SK-N-SH treated with all-trans-retinoic acid at 6 μM for 48 hours (cell line): Measurements from ENCODE around the gene LPAR4.

Source experiments
- ARNTL ChIP-seq: fragments of 450-650 bp; formaldehyde crosslinking; IDR thresholded peaks from 2 replicates; pipeline ENCODE4 v1.5.0; 2020; ENCODE audit warnings: low read depth, mild to moderate bottlenecking, moderate library complexity, borderline replicate concordance
- CSDC2 ChIP-seq: fragments of 250-450 bp; sonication (Bioruptor Pico); IDR thresholded peaks from 2 replicates; pipeline ENCODE4 v1.5.0; 2020; ENCODE audit warnings: mild to moderate bottlenecking, moderate library complexity
- GLIS3 ChIP-seq: fragments of 250-450 bp; sonication (Bioruptor Pico); IDR thresholded peaks from 2 replicates; pipeline ENCODE4 v1.5.0; 2020; ENCODE audit warnings: mild to moderate bottlenecking, moderate library complexity
- ISL1 ChIP-seq: fragments of 250-450 bp; sonication (Bioruptor Pico); IDR thresholded peaks from 2 replicates; pipeline ENCODE4 v2.1.2; 2022; ENCODE audit warnings: mild to moderate bottlenecking, moderate library complexity
- POU6F1 ChIP-seq: fragments of 250-450 bp; sonication (Bioruptor Pico); IDR thresholded peaks from 2 replicates; pipeline ENCODE4 v1.8.0; 2021; ENCODE audit warnings: low read depth, mild to moderate bottlenecking, moderate library complexity, borderline replicate concordance
- RARB ChIP-seq: fragments of 250-450 bp; sonication (Bioruptor Pico); IDR thresholded peaks from 2 replicates; pipeline ENCODE4 v1.8.0; 2021; ENCODE audit warnings: mild to moderate bottlenecking, moderate library complexity
- TOX ChIP-seq: fragments of 250-450 bp; sonication (Bioruptor Pico); IDR thresholded peaks from 2 replicates; pipeline ENCODE4 v1.8.0; 2021; ENCODE audit warnings: mild to moderate bottlenecking, moderate library complexity, borderline replicate concordance
- TF ChIP-seq, protein P1 (sequence below): fragments of 250-450 bp; sonication (Bioruptor Pico); IDR thresholded peaks from 2 replicates; pipeline ENCODE4 v1.8.0; 2020; ENCODE audit warnings: mild to moderate bottlenecking, moderate library complexity, borderline replicate concordance
- TF ChIP-seq, protein P2 (sequence below): fragments of 250-450 bp; sonication (Bioruptor Pico); IDR thresholded peaks from 2 replicates; pipeline ENCODE4 v1.5.0; 2020; ENCODE audit warnings: mild to moderate bottlenecking, moderate library complexity

DNA sequence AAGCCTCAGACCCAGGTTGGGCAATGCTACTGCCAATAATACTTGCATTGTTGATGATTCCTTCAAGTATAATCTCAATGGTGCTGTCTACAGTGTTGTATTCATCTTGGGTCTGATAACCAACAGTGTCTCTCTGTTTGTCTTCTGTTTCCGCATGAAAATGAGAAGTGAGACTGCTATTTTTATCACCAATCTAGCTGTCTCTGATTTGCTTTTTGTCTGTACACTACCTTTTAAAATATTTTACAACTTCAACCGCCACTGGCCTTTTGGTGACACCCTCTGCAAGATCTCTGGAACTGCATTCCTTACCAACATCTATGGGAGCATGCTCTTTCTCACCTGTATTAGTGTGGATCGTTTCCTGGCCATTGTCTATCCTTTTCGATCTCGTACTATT is 7.4 kb downstream of the LPAR4 start:
- TF ChIP-seq GLIS3 (CRISPR knock-in tag) (no peak), TOX (CRISPR knock-in tag) (no peak), ARNTL (CRISPR knock-in tag) (no peak), CSDC2 (CRISPR knock-in tag) (no peak), ISL1 (CRISPR knock-in tag) (no peak), POU6F1 (no peak), RARB (no peak)
- TF ChIP-seq, protein P1, sequence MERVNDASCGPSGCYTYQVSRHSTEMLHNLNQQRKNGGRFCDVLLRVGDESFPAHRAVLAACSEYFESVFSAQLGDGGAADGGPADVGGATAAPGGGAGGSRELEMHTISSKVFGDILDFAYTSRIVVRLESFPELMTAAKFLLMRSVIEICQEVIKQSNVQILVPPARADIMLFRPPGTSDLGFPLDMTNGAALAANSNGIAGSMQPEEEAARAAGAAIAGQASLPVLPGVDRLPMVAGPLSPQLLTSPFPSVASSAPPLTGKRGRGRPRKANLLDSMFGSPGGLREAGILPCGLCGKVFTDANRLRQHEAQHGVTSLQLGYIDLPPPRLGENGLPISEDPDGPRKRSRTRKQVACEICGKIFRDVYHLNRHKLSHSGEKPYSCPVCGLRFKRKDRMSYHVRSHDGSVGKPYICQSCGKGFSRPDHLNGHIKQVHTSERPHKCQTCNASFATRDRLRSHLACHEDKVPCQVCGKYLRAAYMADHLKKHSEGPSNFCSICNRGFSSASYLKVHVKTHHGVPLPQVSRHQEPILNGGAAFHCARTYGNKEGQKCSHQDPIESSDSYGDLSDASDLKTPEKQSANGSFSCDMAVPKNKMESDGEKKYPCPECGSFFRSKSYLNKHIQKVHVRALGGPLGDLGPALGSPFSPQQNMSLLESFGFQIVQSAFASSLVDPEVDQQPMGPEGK (CRISPR knock-in tag), result no peak
- TF ChIP-seq, protein P2, sequence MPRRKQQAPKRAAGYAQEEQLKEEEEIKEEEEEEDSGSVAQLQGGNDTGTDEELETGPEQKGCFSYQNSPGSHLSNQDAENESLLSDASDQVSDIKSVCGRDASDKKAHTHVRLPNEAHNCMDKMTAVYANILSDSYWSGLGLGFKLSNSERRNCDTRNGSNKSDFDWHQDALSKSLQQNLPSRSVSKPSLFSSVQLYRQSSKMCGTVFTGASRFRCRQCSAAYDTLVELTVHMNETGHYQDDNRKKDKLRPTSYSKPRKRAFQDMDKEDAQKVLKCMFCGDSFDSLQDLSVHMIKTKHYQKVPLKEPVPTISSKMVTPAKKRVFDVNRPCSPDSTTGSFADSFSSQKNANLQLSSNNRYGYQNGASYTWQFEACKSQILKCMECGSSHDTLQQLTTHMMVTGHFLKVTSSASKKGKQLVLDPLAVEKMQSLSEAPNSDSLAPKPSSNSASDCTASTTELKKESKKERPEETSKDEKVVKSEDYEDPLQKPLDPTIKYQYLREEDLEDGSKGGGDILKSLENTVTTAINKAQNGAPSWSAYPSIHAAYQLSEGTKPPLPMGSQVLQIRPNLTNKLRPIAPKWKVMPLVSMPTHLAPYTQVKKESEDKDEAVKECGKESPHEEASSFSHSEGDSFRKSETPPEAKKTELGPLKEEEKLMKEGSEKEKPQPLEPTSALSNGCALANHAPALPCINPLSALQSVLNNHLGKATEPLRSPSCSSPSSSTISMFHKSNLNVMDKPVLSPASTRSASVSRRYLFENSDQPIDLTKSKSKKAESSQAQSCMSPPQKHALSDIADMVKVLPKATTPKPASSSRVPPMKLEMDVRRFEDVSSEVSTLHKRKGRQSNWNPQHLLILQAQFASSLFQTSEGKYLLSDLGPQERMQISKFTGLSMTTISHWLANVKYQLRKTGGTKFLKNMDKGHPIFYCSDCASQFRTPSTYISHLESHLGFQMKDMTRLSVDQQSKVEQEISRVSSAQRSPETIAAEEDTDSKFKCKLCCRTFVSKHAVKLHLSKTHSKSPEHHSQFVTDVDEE (CRISPR knock-in tag), result no peak
